Sigmoid colon (tissue), 7 donors: Measurements from ENCODE around the gene ZNF507. TPM values are rescaled to one million over a fixed set of nuclear protein-coding genes. Genes with fewer than 3 reads are reported as not detected.

ENCODE experiments used
- DNase-seq: peaks from one replicate; pipeline ENCODE4 v3.0.0-alpha.2; 2019
- H3K27ac ChIP-seq, 4 donors: fragments of 200-600 bp; sonication (generic); one replicate each; pipeline ENCODE4 v1.5.1; 2016 to 2019; ENCODE audit warnings: mild to moderate bottlenecking in 1 of 4
- H3K27me3 ChIP-seq, 3 donors: fragments of 200-600 bp; sonication (generic); one replicate each; pipeline ENCODE4 v1.5.1; 2019; ENCODE audit warnings: mild to moderate bottlenecking in 1 of 3
- H3K36me3 ChIP-seq, 4 donors: fragments of 200-600 bp; sonication (generic); one replicate each; pipeline ENCODE4 v1.5.1; 2016 to 2019
- H3K4me1 ChIP-seq, 4 donors: fragments of 200-600 bp; sonication (generic); one replicate each; pipeline ENCODE4 v1.5.1; 2017 to 2019
- H3K4me3 ChIP-seq, 4 donors: fragments of 200-600 bp; sonication (generic); one replicate each; pipeline ENCODE4 v1.5.1; 2017 to 2019; ENCODE audit warnings: mild to moderate bottlenecking in 2 of 4, moderate library complexity in 1 of 4
- H3K9me3 ChIP-seq, 4 donors: fragments of 200-600 bp in 3 of 4; sonication (generic) in 3 of 4; one replicate each; pipeline versions ENCODE4 v1.5.1 to v1.6.1; 2013 to 2019
- CTCF ChIP-seq, 4 experiments: fragments of 450-650 bp in 3 of 4; fragments of 200-600 bp in 1 of 4; IDR thresholded peaks; one replicate each; pipeline ENCODE4 v1.5.1; 2016 to 2019; ENCODE audit warnings: antibody characterized with exemption in 4 of 4, mild to moderate bottlenecking in 3 of 4, moderate library complexity in 2 of 4
- EP300 ChIP-seq, 4 donors: sonication (generic); formaldehyde crosslinking; IDR thresholded peaks; one replicate each; pipeline ENCODE4 v1.6.1; 2017; ENCODE audit warnings: antibody characterized with exemption in 4 of 4
- POLR2A ChIP-seq, 2 donors: fragments of 450-650 bp; IDR thresholded peaks; one replicate each; pipeline ENCODE4 v1.6.1; 2016; ENCODE audit warnings: antibody characterized with exemption in 2 of 2, mild to moderate bottlenecking in 2 of 2, moderate library complexity in 2 of 2
- POLR2AphosphoS5 ChIP-seq, 4 donors: sonication (generic); formaldehyde crosslinking; IDR thresholded peaks; one replicate each; pipeline ENCODE4 v1.6.1; 2017; ENCODE audit warnings: antibody characterized with exemption in 4 of 4
- WGBS, 2 donors: extraction: QIAGEN DNeasy Blood & Tissue Kit; methylation state at CpG; one replicate each; pipeline ENCODE4 v1.1.7; 2013; 5-methylcytosine and 5-hydroxymethylcytosine counted together
- intact Hi-C: fragments of 100-400 bp; cut with DNase I; formaldehyde crosslinking; loops from one replicate; pipeline ENCODE4 v1.15.1; 2023
- polyA plus RNA-seq, 3 donors: library from polyadenylated mRNA; stranded (reverse); fragments of 200-250 nt; gene quantifications; one replicate each; pipeline ENCODE4 v1.2.3, GENCODE V29; 2013
- total RNA-seq, 4 donors: library from RNA; depleted of rRNA; stranded (reverse); fragments of >200 nt; gene quantifications; one replicate each; pipeline ENCODE4 v1.1.0, GENCODE V29; 2016
- donor health status: healthy with polysubstance abuse.
- donor health status: Bipolar disorder and iron deficiency.
- donor health status: healthy.

ZNF507 gene
- total and polyA plus RNA-seq, 7 donors = 2.1 to 27.1 (median 19.3) TPM

- intact Hi-C loops = no loop called here
- no peaks in the 10 kb centered on the region for H3K27me3 ChIP-seq
- 39 to 78% methylated on average over 7 of the region's 7 CpGs for WGBS, 2 donors
- no peak for TF ChIP-seq POLR2A (IDR thresholded peaks at IDR 0.05)
- no peak for TF ChIP-seq POLR2AphosphoS5 (IDR thresholded peaks at IDR 0.05)
- TF ChIP-seq CTCF (IDR thresholded peaks at IDR 0.05) = no peak
- TF ChIP-seq EP300 (IDR thresholded peaks at IDR 0.05) = no peak
- H3K27ac ChIP-seq = no peak overlapping the region
- H3K36me3 ChIP-seq = no peaks in the 10 kb centered on the region
- no peak for DNase-seq
- no peak overlapping the region for H3K4me3 ChIP-seq
- no peaks in the 10 kb centered on the region for H3K9me3 ChIP-seq
- H3K4me1 ChIP-seq = no peaks in the 10 kb centered on the region
Measured at GRCh38 chr19:32322541-32322940, 22.9 kb upstream of the ZNF507 start.

- no peak for DNase-seq
- Histone ChIP-seq H3K4me3 (no peak overlapping the region), H3K9me3 (no peaks in the 10 kb centered on the region), H3K36me3 (no peaks in the 10 kb centered on the region), H3K4me1 (no peaks in the 10 kb centered on the region), H3K27ac (no peak overlapping the region), H3K27me3 (no peaks in the 10 kb centered on the region)
- intact Hi-C loops = no loop called here
- TF ChIP-seq CTCF (IDR thresholded peaks at IDR 0.05) (no peak), EP300 (IDR thresholded peaks at IDR 0.05) (no peak), POLR2A (IDR thresholded peaks at IDR 0.05) (no peak), POLR2AphosphoS5 (IDR thresholded peaks at IDR 0.05) (no peak)
- 79 to 84% methylated on average over 10 of the region's 10 CpGs for WGBS, 2 donors
Measured at GRCh38 chr19:32324631-32325285, 20.7 kb upstream of the ZNF507 start.

- no peaks in the 10 kb centered on the region for H3K9me3 ChIP-seq
- no peak overlapping the region for H3K27ac ChIP-seq
- no peaks in the 10 kb centered on the region for H3K36me3 ChIP-seq
- H3K4me1 ChIP-seq = peaks cover 0 to 7% (median 0%) of the 10 kb centered on the region in 4 donors
- DNase-seq = no peak
- H3K4me3 ChIP-seq = no peak overlapping the region
- intact Hi-C loops = no loop called here
- 73 to 75% methylated on average over 17 of the region's 17 CpGs for WGBS, 2 donors
- H3K27me3 ChIP-seq = no peaks in the 10 kb centered on the region
- TF ChIP-seq POLR2AphosphoS5 (IDR thresholded peaks at IDR 0.05) = no peak
- no peak for TF ChIP-seq CTCF (IDR thresholded peaks at IDR 0.05)
- TF ChIP-seq EP300 (IDR thresholded peaks at IDR 0.05) = no peak
- TF ChIP-seq POLR2A (IDR thresholded peaks at IDR 0.05) = no peak
Measured at GRCh38 chr19:32330213-32330857, 15.1 kb upstream of the ZNF507 start.

- Histone ChIP-seq H3K36me3 (no peaks in the 10 kb centered on the region), H3K9me3 (no peaks in the 10 kb centered on the region), H3K4me1 (peaks cover 0 to 17% (median 11%) of the 10 kb centered on the region in 4 donors), H3K27ac (peak overlapping the region in 1 of 4 donors; percentile 25), H3K27me3 (no peaks in the 10 kb centered on the region), H3K4me3 (no peak overlapping the region)
- intact Hi-C loops = no loop called here
- TF ChIP-seq EP300 (IDR thresholded peaks at IDR 0.05) (no peak), CTCF (IDR thresholded peaks at IDR 0.05) (no peak)
- 75 to 80% methylated on average over 5 of the region's 5 CpGs for WGBS, 2 donors
- no peak for DNase-seq
Measured at GRCh38 chr19:32333227-32333626, 12.2 kb upstream of the ZNF507 start.
